ENCODE measurements around the gene PARP12. TPM values are rescaled to one million over a fixed set of nuclear protein-coding genes. Genes with fewer than 3 reads are reported as not detected.
A peak's percentile ranks its signal among the peaks of the same experiment; 100 is the strongest.

PARP12 gene
- polyA plus RNA-seq, 1 experiment = 17.1 TPM

DNA sequence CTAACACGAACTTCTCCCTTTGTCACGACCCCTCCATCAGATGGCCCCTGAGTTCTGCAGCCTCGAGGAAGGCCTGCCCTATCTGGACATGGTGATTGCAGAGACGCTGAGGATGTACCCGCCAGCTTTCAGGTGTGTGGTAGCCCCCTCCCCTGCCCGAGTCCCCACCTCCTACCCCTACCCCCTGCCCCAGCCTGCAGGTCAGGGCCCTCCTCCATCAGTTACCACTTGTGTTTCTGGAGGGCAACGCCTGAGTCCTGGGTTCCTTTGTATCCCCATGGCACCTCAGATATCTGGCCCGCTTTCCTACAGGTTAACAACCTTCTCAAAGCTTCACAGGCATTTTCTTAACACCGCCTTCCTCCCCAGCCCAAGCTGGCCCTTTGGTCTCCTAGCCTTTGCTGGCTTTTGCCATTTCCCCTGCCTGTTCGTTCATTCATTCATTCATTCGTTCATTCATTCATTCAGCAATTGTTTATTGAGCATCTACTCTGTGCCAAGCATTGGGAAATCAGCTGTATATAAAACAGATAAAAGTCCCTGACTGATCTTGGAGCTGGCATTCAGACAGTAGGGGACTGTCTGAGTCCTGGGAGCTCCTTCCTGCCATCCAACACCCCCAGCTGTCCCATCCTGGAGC, 55.6 kb downstream of the PARP12 start:
- H3K27ac ChIP-seq (ENCODE audit: low read depth, low read length) = no peak overlapping the region
- ChIA-PET POLR2A (no interaction called here), CTCF (interaction anchor here (0.7 to 10.7 kb wide), 6 partner anchors 319 to 507 kb away, joined by 6 to 116 read pairs (median 27); no protein-coding TSS in a partner anchor)
- H3K27me3 ChIP-seq (ENCODE audit: control insufficient read depth, insufficient read depth, low read length) = peaks cover 7% of the 10 kb centered on the region
- TF ChIP-seq, protein P1, sequence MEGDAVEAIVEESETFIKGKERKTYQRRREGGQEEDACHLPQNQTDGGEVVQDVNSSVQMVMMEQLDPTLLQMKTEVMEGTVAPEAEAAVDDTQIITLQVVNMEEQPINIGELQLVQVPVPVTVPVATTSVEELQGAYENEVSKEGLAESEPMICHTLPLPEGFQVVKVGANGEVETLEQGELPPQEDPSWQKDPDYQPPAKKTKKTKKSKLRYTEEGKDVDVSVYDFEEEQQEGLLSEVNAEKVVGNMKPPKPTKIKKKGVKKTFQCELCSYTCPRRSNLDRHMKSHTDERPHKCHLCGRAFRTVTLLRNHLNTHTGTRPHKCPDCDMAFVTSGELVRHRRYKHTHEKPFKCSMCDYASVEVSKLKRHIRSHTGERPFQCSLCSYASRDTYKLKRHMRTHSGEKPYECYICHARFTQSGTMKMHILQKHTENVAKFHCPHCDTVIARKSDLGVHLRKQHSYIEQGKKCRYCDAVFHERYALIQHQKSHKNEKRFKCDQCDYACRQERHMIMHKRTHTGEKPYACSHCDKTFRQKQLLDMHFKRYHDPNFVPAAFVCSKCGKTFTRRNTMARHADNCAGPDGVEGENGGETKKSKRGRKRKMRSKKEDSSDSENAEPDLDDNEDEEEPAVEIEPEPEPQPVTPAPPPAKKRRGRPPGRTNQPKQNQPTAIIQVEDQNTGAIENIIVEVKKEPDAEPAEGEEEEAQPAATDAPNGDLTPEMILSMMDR (IDR thresholded peaks at IDR 0.05; ENCODE audit: low read depth, low read length) = no peak
- H3K9me3 ChIP-seq (ENCODE audit: control insufficient read depth, insufficient read depth, low read length) = no peaks in the 10 kb centered on the region
- H3K4me3 ChIP-seq (ENCODE audit: low read depth, low read length) = no peak overlapping the region
- DNase-seq (ENCODE audit: low read depth, low spot score) = no peak

DNA sequence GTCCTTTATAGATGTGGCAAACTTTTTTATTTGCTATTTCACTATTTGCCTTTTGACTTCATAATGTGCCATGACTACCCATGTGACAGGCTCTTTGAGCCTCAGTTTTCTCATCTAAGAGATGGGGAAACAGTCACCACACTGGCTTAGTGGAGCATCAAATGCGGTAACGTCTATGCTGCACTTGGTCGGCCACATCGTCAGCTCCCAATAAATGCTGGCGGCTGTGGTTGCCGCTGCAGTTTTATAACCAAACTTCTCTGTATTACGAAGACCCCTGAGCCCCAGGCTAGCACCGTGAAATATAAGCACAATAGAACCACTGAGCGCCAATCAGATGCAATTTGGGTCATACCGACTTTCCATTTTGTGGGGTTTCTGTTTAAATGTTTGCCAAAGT, 56.2 kb downstream of the PARP12 start:
- ChIA-PET POLR2A (no interaction called here), CTCF (interaction anchor here (0.7 to 10.7 kb wide), 8 partner anchors 10 to 506 kb away, joined by 3 to 116 read pairs (median 14); no protein-coding TSS in a partner anchor)

DNA sequence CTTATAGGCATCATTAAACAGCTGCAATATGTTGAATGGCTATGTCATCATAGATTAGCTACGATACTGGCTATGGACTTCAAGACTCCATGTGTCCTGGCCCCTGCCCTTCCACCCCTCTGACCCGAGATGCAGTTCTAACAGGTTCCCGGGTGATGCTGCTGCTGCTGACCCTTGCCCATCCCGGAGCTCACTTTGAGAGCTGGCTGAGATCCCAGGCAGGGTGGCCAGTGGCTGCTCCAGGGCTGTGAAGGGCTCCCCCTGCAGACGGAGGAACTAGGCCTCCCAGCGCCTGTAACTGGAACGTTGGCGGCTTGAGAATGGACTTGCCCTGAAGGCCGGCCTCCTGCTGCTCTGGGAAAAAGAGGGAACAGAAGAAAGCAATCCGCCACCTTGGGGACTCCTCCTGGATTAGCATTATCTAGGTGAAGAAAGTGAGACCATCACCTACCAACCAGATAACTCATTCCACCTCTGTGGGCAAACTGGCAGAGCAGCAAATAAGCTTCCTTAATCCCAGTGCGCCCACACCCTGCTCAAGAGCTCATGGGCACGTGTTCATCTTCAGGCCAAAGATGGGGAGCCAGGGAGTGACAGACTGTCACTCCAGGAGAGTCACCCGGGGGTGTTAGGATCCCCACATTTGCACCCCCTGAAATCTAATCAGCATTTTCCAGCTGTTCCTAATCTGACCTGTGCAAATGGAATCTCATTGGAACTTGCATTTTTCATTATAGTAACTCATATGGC, 56.8 kb downstream of the PARP12 start:
- H3K4me3 ChIP-seq (ENCODE audit: low read depth, low read length) = no peak overlapping the region
- TF ChIP-seq, protein P1 (IDR thresholded peaks at IDR 0.05; ENCODE audit: low read depth, low read length) = peak; percentile 44
- ChIA-PET CTCF (interaction anchor here (0.6 to 10.7 kb wide), 14 partner anchors 11 to 572 kb away, joined by 3 to 116 read pairs (median 4); no protein-coding TSS in a partner anchor), POLR2A (no interaction called here)
- H3K9me3 ChIP-seq (ENCODE audit: control insufficient read depth, insufficient read depth, low read length) = no peaks in the 10 kb centered on the region
- DNase-seq (ENCODE audit: low read depth, low spot score) = no peak
- H3K27me3 ChIP-seq (ENCODE audit: control insufficient read depth, insufficient read depth, low read length) = peaks cover 4% of the 10 kb centered on the region
- H3K27ac ChIP-seq (ENCODE audit: low read depth, low read length) = no peak overlapping the region

More for the DNA sequence above, 56.2 kb downstream of the PARP12 start:
- Histone ChIP-seq H3K27ac (ENCODE audit: low read depth, low read length) (no peak overlapping the region), H3K9me3 (ENCODE audit: control insufficient read depth, insufficient read depth, low read length) (no peaks in the 10 kb centered on the region), H3K27me3 (ENCODE audit: control insufficient read depth, insufficient read depth, low read length) (peaks cover 7% of the 10 kb centered on the region), H3K4me3 (ENCODE audit: low read depth, low read length) (no peak overlapping the region)
- TF ChIP-seq, protein P1 (IDR thresholded peaks at IDR 0.05; ENCODE audit: low read depth, low read length) = no peak
- DNase-seq (ENCODE audit: low read depth, low spot score) = no peak

DNA sequence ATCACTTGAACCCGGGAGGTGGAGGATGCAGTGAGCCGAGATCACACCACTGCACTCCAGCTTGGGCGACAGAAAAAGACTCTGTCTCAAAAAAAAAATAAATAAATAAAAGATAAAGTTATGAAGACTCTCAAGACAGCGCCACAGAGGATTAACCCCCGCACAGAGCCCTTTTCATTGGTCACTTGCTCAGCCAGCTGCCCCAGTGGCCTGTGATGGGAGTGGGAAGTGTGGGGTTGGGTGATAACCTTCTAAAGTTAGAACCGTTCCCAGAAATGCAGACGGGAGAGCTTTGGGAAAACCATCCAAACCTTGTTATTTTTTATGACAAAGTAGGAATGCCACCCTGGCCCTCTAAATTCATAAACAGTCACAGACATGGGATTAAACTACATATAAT, 57.4 kb downstream of the PARP12 start:
- TF ChIP-seq, protein P1 (IDR thresholded peaks at IDR 0.05; ENCODE audit: low read depth, low read length) = no peak
- CTCF ChIA-PET = interaction anchor here (0.6 to 10.7 kb wide), 12 partner anchors 11 to 571 kb away, joined by 3 to 116 read pairs (median 6); no protein-coding TSS in a partner anchor
- Histone ChIP-seq H3K27me3 (ENCODE audit: control insufficient read depth, insufficient read depth, low read length) (peaks cover 1% of the 10 kb centered on the region), H3K9me3 (ENCODE audit: control insufficient read depth, insufficient read depth, low read length) (no peaks in the 10 kb centered on the region), H3K4me3 (ENCODE audit: low read depth, low read length) (no peak overlapping the region), H3K27ac (ENCODE audit: low read depth, low read length) (no peak overlapping the region)
- POLR2A ChIA-PET = no interaction called here
- no peak for DNase-seq (ENCODE audit: low read depth, low spot score)

DNA sequence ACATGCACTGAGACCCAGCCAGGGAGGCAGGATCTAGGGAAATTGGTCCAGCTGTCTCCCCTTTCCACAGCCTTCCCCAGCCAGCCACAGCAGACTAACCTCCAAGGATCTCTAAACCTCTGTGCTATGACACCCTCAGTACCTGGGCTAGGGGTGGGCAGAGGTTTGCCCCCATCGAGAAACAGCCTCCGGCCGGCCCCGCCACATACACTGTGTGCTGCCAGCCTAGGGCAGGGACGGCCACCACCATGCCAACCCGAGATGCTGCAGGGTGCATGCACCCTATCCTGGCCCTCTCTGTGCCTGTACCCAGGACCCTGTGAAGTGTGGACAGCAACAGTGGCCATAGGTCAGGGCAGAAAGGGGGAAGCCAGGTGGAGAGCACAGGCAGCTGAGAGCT, 58.1 kb downstream of the PARP12 start:
- CTCF ChIA-PET = interaction anchor here (0.6 to 10.7 kb wide), 9 partner anchors 179 to 570 kb away, joined by 3 to 116 read pairs (median 22); no protein-coding TSS in a partner anchor
- H3K27ac ChIP-seq (ENCODE audit: low read depth, low read length) = no peak overlapping the region
- no peak for DNase-seq (ENCODE audit: low read depth, low spot score)
- POLR2A ChIA-PET = no interaction called here
- TF ChIP-seq, protein P1 (IDR thresholded peaks at IDR 0.05; ENCODE audit: low read depth, low read length) = no peak
- H3K9me3 ChIP-seq (ENCODE audit: control insufficient read depth, insufficient read depth, low read length) = no peaks in the 10 kb centered on the region
- no peak overlapping the region for H3K4me3 ChIP-seq (ENCODE audit: low read depth, low read length)
- H3K27me3 ChIP-seq (ENCODE audit: control insufficient read depth, insufficient read depth, low read length) = no peaks in the 10 kb centered on the region

Measured in AG04450 (cell line).